ENCODE data around the gene ZSWIM5.
"Not testable (repeated sequence)": the region's sequence is repeated elsewhere in the genome, so short reads cannot be mapped to it uniquely, and the experiment has no call there.

Gene ZSWIM5

DNA sequence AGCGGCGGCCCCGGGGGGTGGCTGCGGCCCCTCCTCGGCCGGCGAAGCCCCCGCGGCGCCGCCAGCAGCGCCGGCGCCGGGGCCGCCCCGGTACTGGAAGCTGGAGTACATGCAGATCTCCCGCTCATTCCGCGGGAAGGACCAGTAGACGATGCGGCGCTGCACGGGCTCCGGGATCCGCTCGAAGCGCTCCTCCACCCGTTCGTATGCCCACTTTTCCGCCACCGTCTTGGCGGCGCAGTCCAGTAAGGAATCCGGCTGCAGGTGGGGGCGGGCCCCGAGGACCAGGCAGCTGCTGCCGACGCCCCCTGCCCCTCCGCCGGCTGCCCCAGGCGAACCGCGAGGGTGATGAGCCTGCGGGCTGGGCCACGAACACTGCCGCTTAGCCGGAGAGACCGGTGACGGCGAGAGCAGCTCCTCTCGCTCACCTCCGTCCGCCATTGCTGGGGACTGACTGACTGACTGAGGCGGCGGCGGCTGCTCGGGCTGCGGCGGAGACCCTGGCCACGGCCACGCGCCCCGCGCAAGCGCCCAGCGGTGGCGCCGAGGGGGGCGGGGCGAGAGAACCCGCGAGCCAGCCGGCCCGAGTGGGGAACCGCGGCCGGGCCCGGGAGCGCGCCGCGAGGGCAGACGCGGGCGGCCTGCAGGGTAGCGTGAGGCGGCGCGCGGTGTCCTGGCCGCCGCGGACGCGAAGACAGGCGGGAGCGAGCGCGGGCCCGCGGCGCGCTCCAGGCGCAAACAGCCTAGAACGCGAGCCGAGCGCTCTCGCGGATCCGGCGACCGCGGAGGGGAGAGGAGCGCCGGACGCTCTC, at the start of gene ZSWIM5:
ZSWIM5 (minus strand) TSS at position 696 of the 812 bp plus-strand sequence; CDS start at position 441, 255 bp downstream.
- in situ Hi-C loops (cut with MboI; ENCODE audit: low sequenced_read_pairs): no loop called here

- in situ Hi-C loops (cut with MboI; ENCODE audit: low sequenced_read_pairs): no loop called here
Observed at GRCh38 chr1:45254490-45254889, 48.1 kb upstream of the ZSWIM5 start.

DNA sequence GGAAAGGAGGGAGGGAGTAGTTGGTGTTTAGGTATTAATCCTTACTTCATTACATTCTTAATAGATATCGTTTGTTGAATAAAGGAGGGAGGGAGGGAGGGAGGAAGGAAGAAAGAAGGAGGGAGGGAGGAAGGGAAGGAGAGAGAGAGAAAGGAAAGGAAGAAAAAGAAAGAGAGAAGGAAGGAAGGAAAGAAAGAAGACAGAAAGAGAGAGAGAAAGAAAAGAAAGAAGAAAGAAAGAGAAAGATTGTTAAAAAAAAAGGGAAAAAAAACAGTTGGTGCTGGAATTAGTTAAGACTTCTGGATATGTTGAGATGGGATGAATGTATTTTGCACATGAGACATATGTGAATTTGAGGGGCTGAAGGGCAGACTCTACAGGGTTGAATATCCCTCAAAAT, 44.1 kb upstream of the ZSWIM5 start:
- in situ Hi-C loops (cut with MboI; ENCODE audit: low sequenced_read_pairs): no loop called here

GRCh38 chr1:45248004-45248403, 41.6 kb upstream of the ZSWIM5 start:
- in situ Hi-C loops (cut with MboI; ENCODE audit: low sequenced_read_pairs): not testable (repeated sequence)

- in situ Hi-C loops (cut with MboI; ENCODE audit: low sequenced_read_pairs): no loop called here
Observed at GRCh38 chr1:45246760-45247159, 40.4 kb upstream of the ZSWIM5 start.

- in situ Hi-C loops (cut with MboI; ENCODE audit: low sequenced_read_pairs): not testable (repeated sequence)
Observed at GRCh38 chr1:45246359-45246758, 40.0 kb upstream of the ZSWIM5 start.

- in situ Hi-C loops (cut with MboI; ENCODE audit: low sequenced_read_pairs): no loop called here
Observed at GRCh38 chr1:45244660-45245059, 38.3 kb upstream of the ZSWIM5 start.

DNA sequence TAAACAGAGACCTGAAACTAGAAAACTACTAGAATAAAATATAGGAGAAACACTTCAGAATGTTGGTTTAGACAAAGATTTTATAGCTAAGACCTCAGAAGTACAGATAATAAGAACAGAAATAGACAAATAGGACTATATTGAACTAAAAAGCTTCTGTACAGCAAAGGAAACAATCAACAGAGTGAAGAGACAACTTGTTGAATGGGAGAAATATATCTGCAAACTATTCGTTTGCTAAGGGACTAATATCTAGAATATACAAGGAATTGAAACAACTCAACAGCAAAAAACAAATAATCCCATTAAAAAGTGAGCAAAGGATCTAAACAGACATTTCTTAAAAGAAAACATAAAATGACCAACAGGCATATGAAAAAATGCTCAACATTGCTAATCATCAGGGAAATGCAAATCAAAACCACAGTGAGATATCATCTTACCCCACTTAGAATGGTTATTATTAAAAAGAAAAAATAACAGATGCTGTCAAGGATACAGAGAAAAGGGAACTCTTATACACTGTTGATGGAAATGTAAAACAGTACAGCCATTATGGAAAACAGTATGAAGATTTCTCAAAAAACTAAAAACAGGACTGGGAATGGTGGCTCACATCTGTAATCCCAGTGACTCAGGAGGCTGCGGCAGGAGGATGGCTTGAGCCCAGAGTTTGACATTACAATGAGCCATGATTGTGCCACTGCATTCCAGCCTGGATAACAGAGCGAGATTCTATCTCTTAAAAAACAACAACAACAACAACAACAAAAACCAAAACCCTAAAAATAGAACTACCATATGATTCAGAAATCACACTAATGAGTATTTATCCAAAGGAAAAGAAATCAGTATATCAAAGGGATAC, 37.3 kb upstream of the ZSWIM5 start:
- in situ Hi-C loops (cut with MboI; ENCODE audit: low sequenced_read_pairs): no loop called here

DNA sequence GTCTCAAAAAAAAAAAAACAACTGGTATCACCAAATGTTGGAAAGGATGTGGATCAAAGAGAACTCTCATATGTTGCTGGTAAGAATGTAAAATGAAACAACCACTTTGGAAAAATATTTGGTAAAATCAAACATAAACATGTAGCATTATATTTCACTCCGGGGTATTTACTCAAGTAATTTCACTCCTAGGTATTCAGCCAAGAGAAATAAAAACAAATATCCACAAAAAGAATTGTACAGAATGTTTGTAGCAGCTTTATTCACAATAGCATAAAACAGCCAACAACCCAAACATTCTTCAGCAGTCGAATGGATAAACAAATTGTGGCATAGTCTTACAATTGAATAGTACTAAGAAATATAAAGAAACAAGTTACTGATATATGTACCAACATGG, 32.4 kb upstream of the ZSWIM5 start:
- in situ Hi-C loops (cut with MboI; ENCODE audit: low sequenced_read_pairs): no loop called here

DNA sequence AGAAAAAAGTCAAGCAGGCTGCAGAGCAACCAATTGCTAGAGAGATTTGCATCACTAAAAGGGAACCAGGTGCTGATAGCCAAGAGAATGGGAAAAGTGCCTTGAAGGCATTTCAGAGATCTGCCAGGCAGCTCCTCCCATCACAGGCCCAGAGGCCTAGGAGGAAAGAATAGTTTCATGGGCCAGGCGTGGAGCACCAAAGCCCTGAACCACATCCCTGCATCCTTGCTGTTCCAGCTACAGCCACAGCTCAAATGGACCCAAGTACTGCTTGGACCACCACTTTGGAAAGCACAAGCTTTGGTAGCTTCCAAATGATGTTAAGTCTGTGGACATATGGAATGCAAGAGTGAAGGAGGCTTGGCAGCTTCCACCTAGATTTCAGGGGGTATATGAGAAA, 29.7 kb upstream of the ZSWIM5 start:
- in situ Hi-C loops (cut with MboI; ENCODE audit: low sequenced_read_pairs): no loop called here

GRCh38 chr1:45230537-45230936, 24.1 kb upstream of the ZSWIM5 start:
- in situ Hi-C loops (cut with MboI; ENCODE audit: low sequenced_read_pairs): no loop called here

GRCh38 chr1:45225598-45225997, 19.2 kb upstream of the ZSWIM5 start:
- in situ Hi-C loops (cut with MboI; ENCODE audit: low sequenced_read_pairs): no loop called here

GRCh38 chr1:45223710-45224109, 17.3 kb upstream of the ZSWIM5 start:
- in situ Hi-C loops (cut with MboI; ENCODE audit: low sequenced_read_pairs): not testable (repeated sequence)

DNA sequence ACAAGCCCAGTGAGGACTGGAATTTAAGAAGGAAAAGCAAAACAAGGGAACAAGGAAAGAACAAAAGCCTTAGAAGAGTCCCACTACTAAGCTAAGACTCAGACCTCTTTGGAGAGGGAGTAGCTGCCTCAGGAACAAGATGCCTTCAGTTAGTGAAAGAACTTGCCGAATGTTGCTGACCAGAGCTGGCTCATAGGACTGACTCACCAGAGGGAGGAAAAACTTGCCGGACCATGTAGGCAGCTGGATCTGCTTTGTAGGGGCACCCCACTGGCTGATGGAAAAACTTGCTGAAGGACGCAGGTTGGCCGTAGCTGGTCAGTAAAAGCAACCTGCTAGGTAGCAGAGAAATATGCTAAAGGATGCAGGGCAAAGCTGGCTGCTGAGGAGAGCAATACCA, 15.3 kb upstream of the ZSWIM5 start:
- in situ Hi-C loops (cut with MboI; ENCODE audit: low sequenced_read_pairs): no loop called here

GRCh38 chr1:45216861-45217260, 10.5 kb upstream of the ZSWIM5 start:
- in situ Hi-C loops (cut with MboI; ENCODE audit: low sequenced_read_pairs): no loop called here

DNA sequence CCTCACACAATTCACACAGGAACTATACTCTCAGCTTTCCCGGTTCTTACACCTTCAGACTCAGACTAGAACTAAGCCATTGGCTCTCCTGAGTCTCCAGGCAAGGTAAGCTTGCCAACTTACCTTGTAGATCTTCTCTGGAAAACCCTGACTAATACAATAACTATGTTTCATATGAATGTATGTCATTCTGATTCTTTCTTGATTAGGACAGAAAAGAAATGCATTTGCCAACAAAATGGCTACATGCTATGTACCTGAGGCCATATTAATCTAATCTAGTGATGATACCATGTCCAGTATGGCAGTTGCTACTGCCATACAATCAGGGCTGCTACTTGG, 9.8 kb upstream of the ZSWIM5 start:
- in situ Hi-C loops (cut with MboI; ENCODE audit: low sequenced_read_pairs): no loop called here

DNA sequence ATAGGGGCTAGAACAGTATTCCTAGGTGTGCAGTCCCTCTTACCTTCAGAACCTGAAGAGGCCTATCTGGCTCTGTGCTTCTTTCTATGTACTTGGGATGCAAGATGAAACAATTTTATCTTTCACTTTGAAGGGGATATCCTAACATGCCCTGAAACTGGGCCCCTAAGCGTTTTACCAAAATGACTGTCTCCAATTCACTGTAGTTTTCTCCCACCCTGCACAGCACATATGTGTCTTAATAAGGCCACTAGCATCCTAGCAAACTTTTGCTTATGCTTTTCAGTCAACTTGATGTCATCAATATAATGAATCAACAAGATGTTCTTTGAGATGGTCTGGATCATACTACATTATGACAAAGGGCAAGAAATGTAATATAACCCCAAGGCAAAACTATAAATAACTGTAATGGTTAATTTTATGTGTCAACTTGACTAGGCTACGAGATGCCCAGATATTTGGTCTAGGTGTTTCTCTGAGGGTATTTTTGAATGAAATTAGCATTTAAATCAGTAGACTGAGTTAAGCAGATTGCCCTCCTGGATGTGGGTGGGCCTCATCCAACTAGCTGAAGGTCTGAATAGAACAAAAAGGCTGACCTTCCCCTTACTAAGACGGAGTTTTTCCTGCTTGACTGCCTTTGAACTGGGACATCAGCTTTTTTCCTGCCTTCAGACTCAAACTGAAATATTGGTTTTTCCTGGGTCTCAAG, 9.2 kb upstream of the ZSWIM5 start:
- in situ Hi-C loops (cut with MboI; ENCODE audit: low sequenced_read_pairs): no loop called here

DNA sequence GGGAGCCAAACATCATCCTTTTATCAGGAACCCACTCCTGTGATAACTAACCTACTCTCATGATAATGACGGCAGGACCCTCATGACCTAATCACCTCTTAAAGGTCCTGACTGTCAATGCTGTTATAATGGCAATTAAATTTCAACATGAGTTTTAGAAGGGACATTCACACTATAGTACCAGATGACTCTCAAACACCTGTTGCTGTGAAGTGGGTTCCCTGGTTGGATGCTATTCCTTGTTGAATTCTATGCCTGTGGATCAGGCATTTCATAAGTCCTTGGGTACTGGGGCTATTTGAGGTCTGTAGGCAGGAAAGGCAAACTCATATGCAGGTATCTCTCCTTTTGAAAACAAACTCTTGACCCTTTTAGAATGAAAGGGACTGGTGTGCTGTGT, 7.5 kb upstream of the ZSWIM5 start:
- in situ Hi-C loops (cut with MboI; ENCODE audit: low sequenced_read_pairs): no loop called here

DNA sequence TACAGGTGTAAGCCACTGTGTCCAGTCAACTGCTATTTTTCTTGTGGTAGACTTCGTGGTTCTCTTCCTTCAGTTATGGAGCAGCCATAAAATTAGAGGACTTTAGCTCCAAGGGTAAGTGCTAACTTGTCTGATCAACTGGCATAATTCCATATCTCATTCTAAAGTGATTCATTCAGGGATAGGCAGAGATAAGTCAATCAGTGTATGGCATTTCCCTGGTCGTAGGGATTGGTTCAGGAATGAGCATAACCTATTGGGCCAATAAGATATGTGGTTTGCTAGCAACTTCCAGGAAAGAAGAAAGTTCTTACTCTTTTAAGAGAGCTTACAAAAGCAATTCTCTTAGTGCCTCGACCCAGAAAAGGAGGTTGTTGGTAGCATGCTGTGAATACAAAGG, 4.7 kb upstream of the ZSWIM5 start:
- in situ Hi-C loops (cut with MboI; ENCODE audit: low sequenced_read_pairs): no loop called here

DNA sequence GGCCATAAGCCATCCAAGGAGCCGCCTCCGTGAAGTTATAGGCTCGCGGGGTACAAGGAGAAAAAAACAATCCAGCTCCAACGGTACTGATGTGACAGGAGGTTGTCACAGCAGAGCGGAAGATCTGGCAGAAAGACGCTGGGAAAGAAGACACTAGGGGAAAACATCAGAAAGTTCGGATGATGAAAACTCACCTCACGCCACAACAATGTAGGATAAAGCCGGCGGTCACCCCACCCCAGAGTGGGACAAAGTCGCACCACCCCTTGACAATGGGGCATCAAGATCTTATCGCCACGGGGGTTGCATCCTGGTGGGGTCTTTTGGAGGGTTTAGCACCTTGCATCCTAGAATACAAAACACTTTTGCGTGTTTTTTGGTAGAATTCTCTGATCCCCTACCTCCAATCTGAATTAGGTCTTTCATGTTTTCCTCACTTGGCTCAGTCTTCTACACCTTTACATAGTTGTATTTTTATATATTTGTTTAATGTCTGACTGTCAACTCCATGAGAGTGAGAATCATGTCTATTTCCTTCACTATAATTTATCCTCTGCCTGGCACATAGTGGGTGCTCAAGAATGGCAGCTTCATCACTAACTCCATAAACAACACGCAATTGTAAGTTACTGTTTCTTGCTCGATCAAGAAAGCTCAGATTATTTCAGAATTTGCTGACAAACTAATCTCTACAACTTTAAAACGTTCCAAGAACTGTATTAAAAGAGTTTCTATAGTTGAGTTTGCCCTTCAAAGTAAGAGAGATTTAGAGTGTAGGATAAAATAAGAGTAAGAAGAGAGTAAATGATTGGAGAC, 611 bp upstream of the ZSWIM5 start:
- in situ Hi-C loops (cut with MboI; ENCODE audit: low sequenced_read_pairs): no loop called here
